Thyroid gland (tissue), 4 donors: ENCODE data around the gene PCBP3. TPM values are rescaled to one million over a fixed set of nuclear protein-coding genes. Genes with fewer than 3 reads are reported as not detected.

Experiments
- DNase-seq, 2 donors: peaks; one replicate each; pipeline ENCODE4 v3.0.0-alpha.2; 2019
- H3K27ac ChIP-seq, 3 donors: fragments of 200-600 bp; sonication (generic); 1 replicate in 2 of 3; 2 replicates in 1 of 3; pipeline ENCODE4 v1.5.1; 2016 to 2019; ENCODE audit warnings: mild to moderate bottlenecking in 1 of 3, moderate library complexity in 1 of 3
- H3K27me3 ChIP-seq: fragments of 200-600 bp; sonication (generic); one replicate; pipeline ENCODE4 v1.5.1; 2019
- H3K36me3 ChIP-seq, 2 donors: fragments of 200-600 bp; sonication (generic); one replicate each; pipeline ENCODE4 v1.5.1; 2016 to 2019
- H3K4me1 ChIP-seq, 2 donors: fragments of 200-600 bp; sonication (generic); one replicate each; pipeline ENCODE4 v1.5.1; 2017 to 2019
- H3K4me3 ChIP-seq, 3 donors: fragments of 200-600 bp; sonication (generic); replicated peaks in 1 of 3; 1 replicate in 2 of 3; 2 replicates in 1 of 3; pipeline ENCODE4 v1.5.1; 2016; ENCODE audit warnings: mild to moderate bottlenecking in 1 of 3
- H3K9me3 ChIP-seq: fragments of 200-600 bp; sonication (generic); one replicate; pipeline ENCODE4 v1.5.1; 2017
- POLR2A ChIP-seq, 2 donors: fragments of 450-650 bp; IDR thresholded peaks; one replicate each; pipeline ENCODE4 v1.6.1; 2017; ENCODE audit warnings: antibody characterized with exemption in 2 of 2, mild to moderate bottlenecking in 2 of 2, moderate library complexity in 1 of 2
- WGBS, 2 donors: methylation state at CpG; one replicate each; pipeline ENCODE4 v1.1.5; 2017; 5-methylcytosine and 5-hydroxymethylcytosine counted together
- intact Hi-C: fragments of 100-400 bp; cut with DNase I; formaldehyde crosslinking; loops from one replicate; pipeline ENCODE4 v1.15.1; 2023
- total RNA-seq, 4 donors: library from RNA; depleted of rRNA; stranded (reverse); fragments of >200 nt; gene quantifications; one replicate each; pipeline ENCODE4 v1.2.3, GENCODE V29; 2016
- TF ChIP-seq, protein P1 (sequence below), 6 experiments: fragments of 200-600 bp in 3 of 6; fragments of 450-650 bp in 3 of 6; sonication (generic) in 3 of 6; IDR thresholded peaks; one replicate each; pipeline ENCODE4 v1.5.1; 2016 to 2019; ENCODE audit warnings: antibody characterized with exemption in 6 of 6, mild to moderate bottlenecking in 2 of 6, inconsistent platforms in 1 of 6, moderate library complexity in 1 of 6

Gene PCBP3
- total RNA-seq, 4 donors from 2014 or later: 0.33 to 0.98 (median 0.54) TPM; not detected in 1

DNA sequence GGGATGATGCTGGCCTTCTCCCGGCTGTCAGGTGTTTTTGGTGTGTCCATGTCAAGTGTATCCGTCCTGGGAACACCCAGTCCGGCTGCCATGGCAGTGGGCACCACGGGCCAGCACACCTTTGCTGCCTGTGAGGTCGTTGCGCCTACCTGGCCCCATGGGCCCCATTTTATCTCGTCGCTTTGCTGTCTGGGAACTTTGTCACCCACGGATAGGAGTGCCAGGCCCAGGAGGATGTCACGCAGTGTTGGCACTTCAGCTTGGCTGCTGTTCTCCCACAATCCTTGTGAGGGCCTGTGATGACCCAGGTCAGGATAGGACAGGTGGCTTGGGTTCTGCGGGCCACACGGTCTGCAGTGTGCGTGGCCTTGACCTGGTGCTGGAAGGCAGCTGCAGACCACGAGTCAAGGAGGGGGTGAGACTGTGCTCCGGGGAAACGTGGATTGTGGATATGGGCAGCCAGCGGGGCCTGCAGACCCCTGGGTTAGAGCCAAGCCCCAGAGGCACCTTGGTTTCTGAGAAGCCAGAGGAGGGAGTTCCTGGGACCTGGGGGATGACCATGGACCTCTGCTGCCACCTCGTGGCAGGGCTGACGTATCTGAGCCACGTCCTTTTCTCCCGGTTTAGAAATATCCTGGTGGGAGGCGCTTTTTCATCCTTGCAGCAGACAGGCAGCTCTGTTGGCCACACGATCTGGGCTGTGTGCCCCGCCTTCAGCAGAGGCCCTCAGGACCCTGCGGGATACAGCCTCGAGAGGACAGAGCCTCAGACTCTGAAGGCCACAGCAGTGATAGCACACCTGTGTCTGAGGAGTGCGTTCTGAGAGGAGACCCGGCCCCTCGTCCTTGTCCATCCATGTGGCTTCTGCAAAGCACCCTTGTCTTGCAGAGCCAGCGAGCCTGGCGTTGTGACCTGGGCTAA lies 176.9 kb downstream of the PCBP3 start:
- Histone ChIP-seq H3K4me3 (no peak overlapping the region), H3K27ac (no peak overlapping the region), H3K27me3 (no peaks in the 10 kb centered on the region), H3K36me3 (no peaks in the 10 kb centered on the region), H3K4me1 (no peaks in the 10 kb centered on the region), H3K9me3 (no peaks in the 10 kb centered on the region)
- WGBS, 2 donors: 35 to 39% methylated on average over 28 to 30 of the region's 31 CpGs
- intact Hi-C loops: no loop called here
- no peak for TF ChIP-seq POLR2A (IDR thresholded peaks at IDR 0.05)
- TF ChIP-seq, protein P1, sequence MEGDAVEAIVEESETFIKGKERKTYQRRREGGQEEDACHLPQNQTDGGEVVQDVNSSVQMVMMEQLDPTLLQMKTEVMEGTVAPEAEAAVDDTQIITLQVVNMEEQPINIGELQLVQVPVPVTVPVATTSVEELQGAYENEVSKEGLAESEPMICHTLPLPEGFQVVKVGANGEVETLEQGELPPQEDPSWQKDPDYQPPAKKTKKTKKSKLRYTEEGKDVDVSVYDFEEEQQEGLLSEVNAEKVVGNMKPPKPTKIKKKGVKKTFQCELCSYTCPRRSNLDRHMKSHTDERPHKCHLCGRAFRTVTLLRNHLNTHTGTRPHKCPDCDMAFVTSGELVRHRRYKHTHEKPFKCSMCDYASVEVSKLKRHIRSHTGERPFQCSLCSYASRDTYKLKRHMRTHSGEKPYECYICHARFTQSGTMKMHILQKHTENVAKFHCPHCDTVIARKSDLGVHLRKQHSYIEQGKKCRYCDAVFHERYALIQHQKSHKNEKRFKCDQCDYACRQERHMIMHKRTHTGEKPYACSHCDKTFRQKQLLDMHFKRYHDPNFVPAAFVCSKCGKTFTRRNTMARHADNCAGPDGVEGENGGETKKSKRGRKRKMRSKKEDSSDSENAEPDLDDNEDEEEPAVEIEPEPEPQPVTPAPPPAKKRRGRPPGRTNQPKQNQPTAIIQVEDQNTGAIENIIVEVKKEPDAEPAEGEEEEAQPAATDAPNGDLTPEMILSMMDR (IDR thresholded peaks at IDR 0.05): peak; percentile 30 to 71 (median 58)
- DNase-seq: peak; percentile 59

DNA sequence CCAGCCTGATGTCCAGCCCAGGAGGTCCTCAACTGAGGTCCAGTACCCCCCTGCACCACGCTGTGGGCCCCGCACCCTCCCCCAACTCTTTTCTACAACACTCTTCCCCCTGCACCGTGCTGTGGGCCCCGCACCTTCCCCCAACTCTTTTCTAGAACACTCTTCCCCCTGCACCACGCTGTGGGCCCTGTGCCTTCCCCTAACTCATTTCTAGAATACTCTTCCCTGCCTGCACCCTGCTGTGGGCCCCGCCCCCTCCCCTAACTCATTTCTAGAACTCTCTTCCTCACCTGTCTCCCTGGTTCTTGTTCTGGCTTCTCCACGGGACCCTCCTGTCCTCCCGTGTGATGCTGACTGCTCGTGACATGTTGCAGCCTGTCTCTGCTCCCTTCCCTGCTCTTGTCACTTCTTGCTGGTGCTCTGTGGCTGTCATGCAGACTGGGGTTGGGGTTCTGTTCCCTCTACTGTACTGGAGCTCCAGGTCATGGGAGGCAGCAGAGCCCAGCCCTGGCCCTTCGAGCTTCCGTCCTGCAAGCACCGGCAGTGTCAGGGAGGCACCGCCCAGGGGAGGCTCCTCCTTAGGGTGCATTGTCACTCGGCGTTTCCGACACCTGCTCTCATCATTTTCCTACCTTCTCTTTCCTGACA lies 177.9 kb downstream of the PCBP3 start:
- TF ChIP-seq POLR2A (IDR thresholded peaks at IDR 0.05): no peak
- TF ChIP-seq, protein P1 (IDR thresholded peaks at IDR 0.05): no peak
- Histone ChIP-seq H3K9me3 (no peaks in the 10 kb centered on the region), H3K27ac (no peak overlapping the region), H3K36me3 (no peaks in the 10 kb centered on the region), H3K4me3 (no peak overlapping the region), H3K4me1 (no peaks in the 10 kb centered on the region), H3K27me3 (no peaks in the 10 kb centered on the region)
- no peak for DNase-seq
- intact Hi-C loops: no loop called here
- WGBS, 2 donors: 76 to 81% methylated on average over 16 of the region's 16 CpGs

DNA sequence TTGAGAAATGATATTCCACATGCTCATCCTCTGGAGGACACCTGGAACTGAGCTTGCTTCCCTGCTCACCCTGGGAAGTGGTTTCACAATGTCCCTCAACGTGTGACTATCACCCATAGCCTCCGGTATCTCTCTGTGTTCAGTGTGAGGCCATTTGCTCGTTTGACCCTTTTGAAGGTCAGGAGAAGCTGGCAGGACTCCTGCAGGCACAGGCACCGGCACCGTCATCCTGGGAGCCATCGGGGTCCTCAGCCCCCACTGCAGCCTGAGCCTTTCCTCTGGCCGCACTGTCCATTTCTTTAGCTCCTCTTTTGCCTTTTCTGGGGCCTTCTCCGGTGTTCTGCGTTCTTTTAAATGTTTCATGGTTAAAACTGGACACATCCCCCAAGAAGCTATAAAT lies 178.5 kb downstream of the PCBP3 start:
- no peak overlapping the region for H3K4me3 ChIP-seq
- intact Hi-C loops: no loop called here
- TF ChIP-seq, protein P1 (IDR thresholded peaks at IDR 0.05): no peak
- no peak for TF ChIP-seq POLR2A (IDR thresholded peaks at IDR 0.05)
- 81% methylated on average over 9 of the region's 9 CpGs for WGBS, 2 donors
- no peaks in the 10 kb centered on the region for H3K36me3 ChIP-seq
- H3K9me3 ChIP-seq: no peaks in the 10 kb centered on the region
- H3K27ac ChIP-seq: no peak overlapping the region
- H3K4me1 ChIP-seq: no peaks in the 10 kb centered on the region
- no peak for DNase-seq
- H3K27me3 ChIP-seq: no peaks in the 10 kb centered on the region

DNA sequence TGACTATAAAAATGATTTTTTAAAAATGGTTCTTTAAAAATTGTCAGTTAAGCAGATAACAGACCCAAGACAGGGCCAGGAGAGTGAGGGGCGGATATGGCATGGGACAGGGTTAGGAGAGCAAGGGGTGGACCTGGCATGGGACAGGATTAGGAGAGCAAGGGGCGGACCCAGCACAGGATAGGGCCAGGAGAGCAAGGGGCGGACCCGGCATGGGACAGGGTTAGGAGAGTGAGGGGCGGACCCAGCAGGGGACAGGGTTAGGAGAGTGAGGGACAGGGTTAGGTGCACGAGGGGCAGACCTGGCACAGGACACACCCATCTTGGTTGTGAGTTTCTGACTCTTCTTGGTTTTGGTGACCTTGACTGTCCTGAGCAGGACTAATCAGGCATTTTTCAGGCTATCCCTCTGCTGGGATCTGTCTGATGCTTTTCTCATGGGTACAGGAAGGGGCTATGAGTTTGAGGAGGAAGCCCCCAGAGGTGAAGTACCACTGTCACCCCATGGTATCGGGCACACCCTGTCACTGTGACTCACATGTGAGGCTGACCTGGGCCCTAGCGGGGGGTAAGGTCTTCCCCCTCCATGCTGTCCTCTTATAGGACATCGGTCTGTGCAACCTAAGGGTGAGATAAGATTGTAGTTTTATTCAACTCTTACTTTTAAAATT lies 179.0 kb downstream of the PCBP3 start:
- WGBS, 2 donors: 75 to 77% methylated on average over 9 of the region's 9 CpGs
- H3K27ac ChIP-seq: no peak overlapping the region

More for the DNA sequence above, 179.0 kb downstream of the PCBP3 start:
- no peak for DNase-seq
- Histone ChIP-seq H3K27me3 (no peaks in the 10 kb centered on the region), H3K4me1 (no peaks in the 10 kb centered on the region), H3K9me3 (no peaks in the 10 kb centered on the region), H3K4me3 (no peak overlapping the region), H3K36me3 (no peaks in the 10 kb centered on the region)
- intact Hi-C loops: no loop called here
- TF ChIP-seq, protein P1 (IDR thresholded peaks at IDR 0.05): no peak
- TF ChIP-seq POLR2A (IDR thresholded peaks at IDR 0.05): no peak
